Spleen (tissue), 11 donors: ENCODE data around the gene HSDL1. TPM values are rescaled to one million over a fixed set of nuclear protein-coding genes. Genes with fewer than 3 reads are reported as not detected.

ENCODE experiments used
- DNase-seq: peaks from one replicate; pipeline ENCODE4 v3.0.0-alpha.2; 2020
- H3K27ac ChIP-seq, 8 donors: fragments of 200-600 bp; sonication (generic) in 7 of 8; 1 replicate in 4 of 8; 2 replicates in 4 of 8; pipeline versions ENCODE4 v1.5.0 to v1.8.0; 2016 to 2021; ENCODE audit warnings: inconsistent platforms in 4 of 8, mild to moderate bottlenecking in 4 of 8, moderate library complexity in 1 of 8
- H3K27me3 ChIP-seq, 7 donors: fragments of 200-600 bp; sonication (generic) in 6 of 7; replicated peaks in 1 of 7; 1 replicate in 4 of 7; 2 replicates in 3 of 7; pipeline versions ENCODE4 v1.5.0 to v1.8.0; 2016 to 2021; ENCODE audit warnings: inconsistent platforms in 3 of 7, mild to moderate bottlenecking in 1 of 7
- H3K36me3 ChIP-seq, 6 donors: fragments of 200-600 bp; sonication (generic) in 5 of 6; 1 replicate in 4 of 6; 2 replicates in 2 of 6; pipeline versions ENCODE4 v1.5.0 to v1.8.0; 2016 to 2021; ENCODE audit warnings: inconsistent platforms in 2 of 6
- H3K4me1 ChIP-seq, 6 donors: fragments of 200-600 bp; sonication (generic) in 5 of 6; 1 replicate in 3 of 6; 2 replicates in 3 of 6; pipeline versions ENCODE4 v1.5.0 to v1.8.0; 2016 to 2021; ENCODE audit warnings: inconsistent platforms in 3 of 6
- H3K4me3 ChIP-seq, 8 donors: fragments of 200-600 bp; sonication (generic) in 7 of 8; 1 replicate in 4 of 8; 2 replicates in 4 of 8; pipeline versions ENCODE4 v1.5.0 to v1.8.0; 2016 to 2021; ENCODE audit warnings: inconsistent platforms in 4 of 8, mild to moderate bottlenecking in 4 of 8, moderate library complexity in 2 of 8
- H3K9me3 ChIP-seq, 8 donors: fragments of 200-600 bp; sonication (generic) in 7 of 8; 1 replicate in 4 of 8; 2 replicates in 4 of 8; pipeline versions ENCODE4 v1.5.0 to v1.8.0; 2016 to 2021; ENCODE audit warnings: inconsistent platforms in 4 of 8
- CTCF ChIP-seq, 11 experiments: fragments of 200-600 bp in 7 of 11; fragments of 450-650 bp in 4 of 11; sonication (generic) in 4 of 11; IDR thresholded peaks in 8 of 11; conservative IDR thresholded peaks in 3 of 11; 1 replicate in 7 of 11; 2 replicates in 4 of 11; pipeline versions ENCODE4 v1.4.0 to v1.8.0; 2016 to 2021; ENCODE audit warnings: antibody characterized with exemption in 11 of 11, inconsistent platforms in 4 of 11, mild to moderate bottlenecking in 1 of 11
- POLR2A ChIP-seq, 3 donors: fragments of 450-650 bp; IDR thresholded peaks; one replicate each; pipeline ENCODE4 v1.5.1; 2017; ENCODE audit warnings: antibody characterized with exemption in 3 of 3, mild to moderate bottlenecking in 1 of 3
- POLR2AphosphoS5 ChIP-seq, 3 donors: sonication (generic); formaldehyde crosslinking; IDR thresholded peaks; one replicate each; pipeline ENCODE4 v1.5.1; 2017; ENCODE audit warnings: antibody characterized with exemption in 3 of 3
- WGBS, 5 donors: extraction: QIAGEN DNeasy Blood & Tissue Kit in 3 of 5; methylation state at CpG; one replicate each; pipeline versions ENCODE4 v1.1.5 to v1.1.7; 2013 to 2018; 5-methylcytosine and 5-hydroxymethylcytosine counted together
- intact Hi-C: fragments of 100-400 bp; cut with DNase I; formaldehyde crosslinking; loops from one replicate; pipeline ENCODE4 v1.15.0; 2023; ENCODE audit warnings: low total_unique reads
- polyA plus RNA-seq, 3 donors: library from polyadenylated mRNA; stranded (reverse); fragments of 200-250 nt; gene quantifications; one replicate each; pipeline ENCODE4 v1.2.1, GENCODE V29; 2013
- total RNA-seq, 7 donors: library from RNA; depleted of rRNA in 3 of 7; stranded (reverse); fragments of >200 nt in 3 of 7; fragmentation: NEBNext Ultra II Directional in 4 of 7; extraction: Animal tissue kit (Norgen Biotek cat#: 25700) in 4 of 7; gene quantifications; one replicate each; pipeline versions ENCODE4 v1.1.0 to v1.2.1, GENCODE V29; 2016 to 2021
- donor health status: healthy with polysubstance abuse.
- donor health status: DM: no; HTN: no; CAD: no; lungs with moderate emphysema.
- donor health status: DM: no; HTN: no; CAD: no.
- donor health status: Bipolar disorder and iron deficiency.
- donor health status: healthy.
- donor health status: DM: no; HTN: no; CAD: no.
- donor health status: DM: yes; HTN: yes; CAD: no.

HSDL1 gene
- total and polyA plus RNA-seq, 10 donors = 10.1 to 29.0 (median 20.0) TPM

- no peak overlapping the region for H3K4me3 ChIP-seq
- peaks cover 0 to 19% (median 0%) of the 10 kb centered on the region in 6 donors for H3K4me1 ChIP-seq
- DNase-seq = no peak
- intact Hi-C loops = no loop called here
- H3K27ac ChIP-seq = peak overlapping the region in 1 of 8 donors; percentile 23
- 77 to 86% (median 85%) methylated on average over 7 of the region's 7 CpGs for WGBS, 5 donors
- H3K27me3 ChIP-seq = no peaks in the 10 kb centered on the region
- H3K36me3 ChIP-seq = peaks cover 2 to 35% (median 27%) of the 10 kb centered on the region in 6 donors
- TF ChIP-seq POLR2AphosphoS5 (IDR thresholded peaks at IDR 0.05) (no peak), CTCF (IDR thresholded peaks at IDR 0.05 in 8 of 11, conservative IDR thresholded peaks at IDR 0.05 in 3 of 11) (no peak), POLR2A (IDR thresholded peaks at IDR 0.05) (no peak)
- H3K9me3 ChIP-seq = no peaks in the 10 kb centered on the region
These were observed 12.3 kb downstream of the HSDL1 start for GRCh38 chr16:84132527-84133285.

- TF ChIP-seq POLR2A (IDR thresholded peaks at IDR 0.05) = no peak
- no peak for TF ChIP-seq POLR2AphosphoS5 (IDR thresholded peaks at IDR 0.05)
- no peak for TF ChIP-seq CTCF (IDR thresholded peaks at IDR 0.05 in 8 of 11, conservative IDR thresholded peaks at IDR 0.05 in 3 of 11)
- WGBS, 5 donors = 84 to 97% (median 93%) methylated on average over 5 of the region's 5 CpGs
- Histone ChIP-seq H3K9me3 (no peaks in the 10 kb centered on the region), H3K27ac (no peak overlapping the region), H3K27me3 (no peaks in the 10 kb centered on the region), H3K4me1 (peaks cover 0 to 19% (median 0%) of the 10 kb centered on the region in 6 donors), H3K4me3 (no peak overlapping the region), H3K36me3 (peaks cover 2 to 50% (median 27%) of the 10 kb centered on the region in 6 donors)
- intact Hi-C loops = no loop called here
- DNase-seq = no peak
These were observed 13.9 kb downstream of the HSDL1 start for GRCh38 chr16:84131117-84131516.

GRCh38 chr16:84124257-84125073 is 20.5 kb downstream of the HSDL1 start:
- Histone ChIP-seq H3K36me3 (peaks cover 2 to 62% (median 16%) of the 10 kb centered on the region in 6 donors), H3K27me3 (no peaks in the 10 kb centered on the region), H3K9me3 (no peaks in the 10 kb centered on the region), H3K27ac (no peak overlapping the region), H3K4me3 (no peak overlapping the region), H3K4me1 (no peaks in the 10 kb centered on the region)
- no peak for DNase-seq
- intact Hi-C loops = no loop called here
- 89 to 93% (median 91%) methylated on average over 7 of the region's 7 CpGs for WGBS, 5 donors
- no peak for TF ChIP-seq CTCF (IDR thresholded peaks at IDR 0.05 in 8 of 11, conservative IDR thresholded peaks at IDR 0.05 in 3 of 11)
- no peak for TF ChIP-seq POLR2AphosphoS5 (IDR thresholded peaks at IDR 0.05)
- no peak for TF ChIP-seq POLR2A (IDR thresholded peaks at IDR 0.05)

DNA sequence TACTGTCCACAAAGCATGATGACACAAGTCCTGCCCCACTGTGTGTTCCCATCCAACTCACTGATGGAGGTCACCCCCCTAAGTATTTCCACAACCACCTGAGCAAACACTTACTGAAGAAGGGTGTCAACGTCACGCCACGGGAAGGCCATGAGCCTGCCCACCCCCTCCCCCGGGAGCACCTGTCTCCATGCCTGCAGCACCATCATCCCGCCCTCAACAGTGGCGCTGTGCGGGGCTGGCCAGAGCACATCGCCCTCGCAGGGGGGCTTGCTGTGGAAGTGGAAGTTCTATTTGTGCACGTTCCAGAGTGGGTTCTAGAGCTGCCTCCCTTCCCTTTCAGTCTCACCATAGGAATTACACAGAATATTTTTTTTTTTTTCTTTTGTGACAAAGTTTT is 24.0 kb downstream of the HSDL1 start:
- Histone ChIP-seq H3K36me3 (peaks cover 0 to 31% (median 4%) of the 10 kb centered on the region in 6 donors), H3K9me3 (no peaks in the 10 kb centered on the region), H3K4me1 (peaks cover 4 to 15% (median 11%) of the 10 kb centered on the region in 6 donors), H3K4me3 (no peak overlapping the region), H3K27me3 (no peaks in the 10 kb centered on the region), H3K27ac (no peak overlapping the region)
- intact Hi-C loops = no loop called here
- 82 to 96% (median 94%) methylated on average over 10 of the region's 10 CpGs for WGBS, 5 donors
- DNase-seq = no peak
- TF ChIP-seq POLR2A (IDR thresholded peaks at IDR 0.05) (no peak), POLR2AphosphoS5 (IDR thresholded peaks at IDR 0.05) (peak in 1 of 3 donors; percentile 34), CTCF (IDR thresholded peaks at IDR 0.05 in 8 of 11, conservative IDR thresholded peaks at IDR 0.05 in 3 of 11) (no peak)
